B cell (primary cell): ENCODE results near the gene PLEKHA8.

Experiments used
- CTCF ChIP-seq: fragments of 200-600 bp; IDR thresholded peaks from one replicate; pipeline ENCODE4 v1.8.0; 2022; ENCODE audit warnings: antibody characterized with exemption, mild to moderate bottlenecking
- EZH2 ChIP-seq: IDR thresholded peaks from 2 replicates; pipeline ENCODE4 v1.6.1; 2012; ENCODE audit warnings: borderline replicate concordance, low read depth, mild to moderate bottlenecking, moderate library complexity, low read length; ENCODE audit not compliant: insufficient read depth, poor library complexity, severe bottlenecking

DNA sequence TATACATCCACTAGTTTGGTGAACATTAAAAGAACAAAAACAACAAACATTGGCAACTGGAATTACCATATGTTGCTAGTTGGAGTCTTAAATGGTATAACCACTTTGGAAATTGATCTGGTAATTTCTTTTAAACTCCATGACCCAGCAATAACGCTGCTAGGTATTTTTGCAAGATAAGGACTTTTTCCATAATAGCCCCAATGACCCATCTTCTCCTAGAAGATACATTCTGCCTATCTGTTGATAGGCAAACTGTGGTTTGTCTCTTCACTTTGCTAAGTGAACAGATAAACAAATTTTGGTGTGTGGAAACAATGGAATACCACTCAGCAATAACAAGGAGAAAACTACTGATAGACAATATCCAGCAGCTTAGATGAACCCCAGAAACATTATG lies 75.9 kb downstream of the PLEKHA8 start:
- TF ChIP-seq CTCF: no peak
- TF ChIP-seq EZH2: no peak
